GM12878 (cell line): ENCODE data around the gene ARHGAP5.

Source experiments
- ATF3 ChIP-seq: IDR thresholded peaks from 2 replicates; pipeline ENCODE4 v1.6.1; 2011; ENCODE audit warnings: low read depth, mild to moderate bottlenecking, low read length, moderate library complexity, borderline replicate concordance; ENCODE audit errors: extremely low read depth
- CTCF ChIP-seq, 3 experiments: IDR thresholded peaks in 2 of 3; conservative IDR thresholded peaks in 1 of 3; 2 replicates each; pipeline ENCODE4 v1.5.1; 2011; ENCODE audit warnings: low read depth in 3 of 3, low read length in 3 of 3, mild to moderate bottlenecking in 3 of 3, control low read depth in 2 of 3, moderate library complexity in 2 of 3, inconsistent platforms in 1 of 3, mixed read lengths in 1 of 3; ENCODE audit not compliant: control insufficient read depth in 2 of 3, insufficient read depth in 1 of 3; ENCODE audit errors: extremely low read depth in 1 of 3
- ELK1 ChIP-seq: IDR thresholded peaks from 2 replicates; pipeline ENCODE4 v1.6.1; 2012; ENCODE audit warnings: low read depth, low read length, improper control_type of control experiment
- STAT3 ChIP-seq: IDR thresholded peaks from 2 replicates; pipeline ENCODE4 v1.6.1; 2011; ENCODE audit warnings: low read depth, low read length, improper control_type of control experiment

GRCh38 chr14:32039401-32040030 lies 37.6 kb upstream of the ARHGAP5 start:
- no peak for TF ChIP-seq ELK1
- TF ChIP-seq CTCF (IDR thresholded peaks at IDR 0.05 in 2 of 3, conservative IDR thresholded peaks at IDR 0.05 in 1 of 3; ENCODE audit: control insufficient read depth in 2 of 3, extremely low read depth in 1 of 3, insufficient read depth in 1 of 3, low read depth in 3 of 3, low read length in 3 of 3): no peak
- no peak for TF ChIP-seq ATF3
- TF ChIP-seq STAT3: no peak
